Activated CD4-positive, CD25-positive, alpha-beta regulatory T cell treated with anti-CD3 and anti-CD28 coated beads, Interleukin-2, amount 50 U/mL, for 72 hours (primary cell): Measurements from ENCODE around the gene PRKAR1A.
"Not testable (repeated sequence)": the region's sequence is repeated elsewhere in the genome, so short reads cannot be mapped to it uniquely, and the experiment has no call there.

Experiments
- DNase-seq: peaks from one replicate; pipeline ENCODE4 v3.0.0; 2021

Gene PRKAR1A

GRCh38 chr17:68581863-68582645, 69.8 kb downstream of the PRKAR1A start:
- DNase-seq: no peak

DNA sequence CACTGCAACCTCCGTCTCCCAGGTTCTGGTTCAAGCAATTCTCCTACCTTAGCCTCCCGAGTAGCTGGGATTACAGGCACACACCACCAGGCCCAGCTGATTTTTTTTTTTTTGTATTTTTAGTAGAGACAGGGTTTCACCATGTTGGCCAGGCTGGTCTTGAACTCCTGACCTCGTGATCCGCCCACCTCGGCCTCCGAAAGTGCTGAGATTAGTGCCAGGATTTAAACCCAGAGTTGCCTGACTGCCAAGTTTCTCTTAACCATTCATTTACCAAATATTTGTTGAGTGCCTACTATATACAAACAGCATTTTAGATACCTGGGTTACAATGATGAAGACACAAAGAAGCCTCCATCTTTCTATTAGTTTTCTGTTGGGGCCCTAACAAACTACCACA, 70.6 kb downstream of the PRKAR1A start:
- not testable (repeated sequence) for DNase-seq

DNA sequence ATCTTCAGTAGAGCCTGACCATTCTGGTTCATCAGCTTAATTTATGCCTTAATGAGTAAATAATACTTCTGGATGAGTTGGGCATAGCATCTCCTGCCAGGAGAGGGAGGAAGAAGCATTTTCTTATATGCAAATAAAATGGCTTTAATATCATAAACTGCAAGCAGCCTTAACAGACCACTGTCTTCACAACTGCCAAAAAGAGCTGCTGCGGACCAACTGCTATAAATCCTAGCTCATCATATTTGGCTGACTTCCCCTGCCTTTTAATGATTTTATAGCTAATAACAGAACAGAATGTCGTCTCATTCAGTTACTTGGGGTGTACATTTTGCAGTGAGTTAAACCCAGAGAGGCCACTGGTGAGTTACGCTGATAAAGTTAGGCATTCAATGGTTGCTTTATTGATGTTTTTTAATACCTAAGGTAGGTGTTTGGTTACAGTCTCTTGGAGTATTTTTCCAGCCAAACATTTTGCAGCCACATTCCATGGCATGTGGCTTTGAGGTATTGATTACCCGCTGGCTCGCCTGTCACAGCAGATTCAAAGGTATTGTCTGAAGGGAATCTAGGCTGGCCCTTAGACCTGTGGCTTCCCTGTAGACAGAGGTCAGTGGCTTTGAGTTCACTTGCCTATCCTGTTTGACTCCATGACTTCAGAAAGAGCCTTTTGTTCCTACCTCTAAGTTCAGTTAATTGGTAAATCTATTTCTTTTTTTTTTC, 72.5 kb downstream of the PRKAR1A start:
- no peak for DNase-seq

- no peak for DNase-seq
Measured at GRCh38 chr17:68585643-68586042, 73.4 kb downstream of the PRKAR1A start.

DNA sequence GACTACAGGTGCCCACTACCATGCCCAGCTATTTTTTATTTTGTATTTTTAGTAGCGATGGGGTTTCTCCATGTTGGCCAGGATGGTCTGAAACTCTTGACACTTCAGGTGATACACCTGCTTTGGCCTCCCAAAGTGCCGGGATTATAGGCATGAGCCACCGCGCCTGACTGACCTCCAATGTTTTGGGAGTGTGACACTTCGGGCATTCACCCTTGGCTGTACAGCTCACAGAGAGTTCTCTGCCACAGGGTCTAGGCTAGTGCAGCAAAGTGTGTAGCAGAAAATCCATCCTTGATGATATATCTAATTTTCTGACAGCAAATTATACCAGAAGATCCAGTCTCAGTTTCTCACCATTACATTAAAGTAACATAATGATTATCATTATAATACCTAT, 74.8 kb downstream of the PRKAR1A start:
- DNase-seq: no peak

- DNase-seq: no peak
Measured at GRCh38 chr17:68587847-68588246, 75.6 kb downstream of the PRKAR1A start.

GRCh38 chr17:68588362-68588761, 76.1 kb downstream of the PRKAR1A start:
- DNase-seq: no peak

- no peak for DNase-seq
Measured at GRCh38 chr17:68589086-68589485, 76.9 kb downstream of the PRKAR1A start.

GRCh38 chr17:68591583-68591982, 79.4 kb downstream of the PRKAR1A start:
- no peak for DNase-seq

DNA sequence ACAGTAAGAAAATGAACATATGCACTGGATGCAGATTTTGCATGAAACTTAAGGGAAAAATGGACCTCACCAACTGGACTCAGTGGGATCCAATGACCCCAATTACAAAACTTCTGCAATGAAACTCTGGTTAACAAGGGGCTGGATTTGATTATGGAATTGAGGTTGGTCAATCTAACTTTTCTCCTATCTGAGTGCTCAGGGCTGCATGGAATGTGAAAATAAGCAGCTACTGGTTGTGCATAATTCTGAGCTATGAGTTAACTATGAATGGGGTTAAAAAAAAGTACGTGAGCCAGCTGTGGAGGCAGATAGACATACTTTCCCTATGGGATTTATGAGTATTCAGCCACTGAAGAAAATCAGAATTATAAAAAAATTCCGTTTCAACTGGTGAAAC, 79.8 kb downstream of the PRKAR1A start:
- DNase-seq: no peak

GRCh38 chr17:68592682-68593641, 80.7 kb downstream of the PRKAR1A start:
- DNase-seq: no peak

GRCh38 chr17:68594552-68594951, 82.3 kb downstream of the PRKAR1A start:
- no peak for DNase-seq

- DNase-seq: no peak
Measured at GRCh38 chr17:68595496-68595895, 83.3 kb downstream of the PRKAR1A start.

GRCh38 chr17:68595986-68596385, 83.8 kb downstream of the PRKAR1A start:
- no peak for DNase-seq

DNA sequence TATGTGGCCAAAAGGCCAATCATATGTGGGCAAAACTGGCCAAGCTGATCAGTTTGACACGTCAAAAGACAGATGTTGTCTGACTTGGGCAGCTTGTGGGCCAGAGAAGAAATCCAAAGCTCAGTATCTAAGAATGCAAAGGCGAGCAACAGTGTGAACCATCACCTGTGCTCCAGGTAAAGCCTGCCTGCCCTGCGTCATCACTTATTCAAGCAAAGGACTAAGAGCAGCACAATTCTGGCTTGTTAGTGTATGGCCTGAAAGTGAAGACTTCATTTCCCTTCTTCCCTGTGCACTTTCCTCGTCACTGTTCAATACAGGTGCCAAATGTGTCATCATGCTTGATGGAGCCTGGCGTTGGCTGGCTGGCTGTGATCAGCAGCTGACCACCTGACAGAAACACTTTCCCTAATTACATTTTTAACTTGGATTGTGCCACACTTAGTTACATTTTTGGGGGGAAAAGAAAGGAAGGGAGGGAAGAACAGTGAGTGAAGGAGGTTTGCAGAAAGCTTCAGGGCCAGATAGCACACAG, 84.2 kb downstream of the PRKAR1A start:
- DNase-seq: no peak

DNA sequence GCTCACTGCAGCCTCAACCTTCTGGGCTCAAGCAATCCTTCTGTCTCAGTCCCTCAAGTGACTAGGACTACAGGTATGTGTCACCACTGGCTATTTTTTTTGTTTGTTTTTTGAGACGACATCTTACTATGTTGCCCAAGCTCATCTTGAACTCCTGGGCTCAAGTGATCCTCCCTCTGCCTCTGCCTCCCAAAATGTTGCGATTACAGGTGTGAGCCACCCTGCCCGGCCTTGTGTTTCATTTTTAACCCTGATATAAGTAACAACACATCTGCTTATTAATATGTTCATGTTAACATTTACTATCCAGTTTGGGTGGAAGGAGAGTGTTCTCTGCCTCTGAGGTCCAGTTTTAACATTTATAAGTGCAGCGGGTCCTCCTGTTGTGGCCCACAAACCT, 85.8 kb downstream of the PRKAR1A start:
- no peak for DNase-seq

DNA sequence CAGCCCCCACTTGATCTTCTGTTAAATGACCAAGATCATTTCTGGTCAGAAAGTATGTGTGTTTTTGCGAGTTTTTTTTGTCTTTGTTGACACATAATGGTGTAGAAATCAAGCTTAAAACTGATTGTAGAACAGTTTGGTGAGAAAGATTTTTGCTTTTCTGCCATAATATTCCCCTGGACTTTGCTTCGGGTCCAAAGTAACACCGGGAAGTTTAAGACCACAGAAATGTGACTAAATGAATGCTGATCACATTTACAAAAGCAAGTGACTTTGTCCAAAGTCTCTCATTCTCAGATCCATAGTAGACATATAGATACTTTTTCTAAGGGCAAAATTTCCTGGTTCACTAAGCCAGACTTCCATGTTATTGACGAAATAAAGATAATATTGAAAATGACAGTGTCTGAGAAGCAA, 86.3 kb downstream of the PRKAR1A start:
- no peak for DNase-seq

DNA sequence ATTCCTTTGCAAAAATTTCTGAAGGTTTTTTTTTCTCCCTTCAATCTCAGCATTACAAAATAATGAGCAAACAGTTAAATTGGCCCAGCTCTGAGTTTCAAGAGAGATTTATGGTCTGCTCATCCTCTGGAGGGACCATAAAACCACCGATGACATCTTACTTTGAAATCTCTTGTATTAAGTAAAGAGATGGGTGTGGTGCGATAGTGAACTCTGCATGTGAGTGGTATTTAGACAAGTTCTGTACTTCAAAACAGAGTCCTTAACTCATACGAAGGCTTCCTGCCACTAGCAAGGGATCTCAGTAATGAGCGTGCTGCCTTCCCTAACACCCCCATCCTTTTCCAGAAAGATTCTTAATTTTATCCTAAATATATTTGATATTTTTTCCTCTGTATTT, 86.9 kb downstream of the PRKAR1A start:
- no peak for DNase-seq

DNA sequence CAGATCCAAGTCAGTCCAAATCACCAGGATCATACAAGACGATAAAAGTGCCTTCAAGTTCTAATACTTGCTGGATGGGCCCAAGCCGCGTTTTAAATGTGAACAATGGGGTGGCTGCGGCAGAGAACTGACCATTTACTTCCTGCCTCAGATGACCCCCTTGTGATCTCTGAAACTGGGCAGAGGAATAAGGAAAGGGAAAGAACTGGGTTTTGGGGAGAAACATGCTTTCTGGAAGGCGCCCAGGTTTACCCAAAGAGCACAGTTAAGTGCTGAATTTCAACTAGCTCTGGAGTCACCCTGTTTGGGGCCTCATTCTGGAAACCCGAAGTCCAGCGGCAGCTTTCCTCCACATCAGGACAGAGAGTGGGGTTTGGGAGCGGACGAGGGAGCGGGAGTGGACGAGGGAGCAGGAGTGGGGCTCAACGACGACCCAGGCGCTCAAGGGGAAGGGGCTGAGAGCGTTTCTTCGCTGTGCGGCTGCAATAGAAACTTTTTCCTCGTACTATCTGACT, 87.4 kb downstream of the PRKAR1A start:
- no peak for DNase-seq

DNA sequence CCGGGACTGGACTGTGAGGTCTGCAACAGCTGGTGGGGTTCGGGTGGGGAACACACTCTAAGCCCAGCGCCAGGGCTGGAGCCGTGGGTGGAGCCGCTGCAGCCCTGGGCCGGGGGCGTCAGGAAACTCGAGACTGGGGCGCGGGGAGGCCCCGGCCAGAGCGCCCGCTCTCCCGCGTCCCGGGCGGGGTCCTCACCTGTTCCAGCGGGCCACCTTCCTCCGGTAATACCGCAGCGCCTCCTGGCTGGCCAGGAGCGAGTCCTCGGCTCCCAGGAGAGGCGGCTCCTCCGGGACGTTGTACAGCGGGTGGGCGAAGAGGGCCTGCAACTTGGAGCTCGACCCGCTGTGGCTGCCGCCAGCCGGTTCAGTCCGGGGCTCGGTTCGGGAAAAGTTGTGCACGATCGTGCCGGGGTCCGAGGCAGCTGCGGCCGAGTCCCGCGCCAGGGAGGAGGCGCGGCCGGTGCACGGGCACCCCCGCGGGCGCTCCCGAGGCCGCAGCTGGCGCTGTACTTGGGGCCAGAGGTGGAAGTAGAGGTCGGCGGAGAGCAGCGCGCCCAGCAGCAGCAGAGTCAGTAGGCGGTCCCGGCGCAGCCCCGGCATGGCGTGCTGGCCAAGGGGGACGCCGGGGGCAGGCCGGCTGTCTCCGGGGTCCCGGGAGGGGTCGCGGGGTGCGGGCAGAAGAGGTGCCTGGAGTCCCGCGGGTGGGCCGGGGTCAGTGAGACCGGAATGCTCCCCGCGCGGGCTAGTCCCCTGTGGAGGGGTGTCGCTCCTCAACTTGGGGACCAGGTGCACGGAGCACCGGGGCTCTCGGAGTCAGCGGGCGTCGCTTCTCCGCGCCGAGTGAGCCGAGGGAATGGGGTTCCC, 88.1 kb downstream of the PRKAR1A start:
- DNase-seq: no peak
